OCI-LY7 (cell line): ENCODE measurements around the gene RPS6KB2.

ENCODE experiments used
- EZH2phosphoT487 ChIP-seq: fragments of 200-600 bp; sonication (generic); IDR thresholded peaks from 2 replicates; pipeline ENCODE4 v1.6.1; 2018; ENCODE audit warnings: low read depth, borderline replicate concordance, mild to moderate bottlenecking, mixed run types, antibody characterized with exemption, low read length, moderate library complexity, mixed read lengths
- TF ChIP-seq, protein P1 (sequence below): fragments of 200-600 bp; sonication (generic); conservative IDR thresholded peaks from 2 replicates; pipeline ENCODE4 v1.5.1; 2014; ENCODE audit warnings: mild to moderate bottlenecking, antibody characterized with exemption, low read length, moderate library complexity, mixed read lengths

DNA sequence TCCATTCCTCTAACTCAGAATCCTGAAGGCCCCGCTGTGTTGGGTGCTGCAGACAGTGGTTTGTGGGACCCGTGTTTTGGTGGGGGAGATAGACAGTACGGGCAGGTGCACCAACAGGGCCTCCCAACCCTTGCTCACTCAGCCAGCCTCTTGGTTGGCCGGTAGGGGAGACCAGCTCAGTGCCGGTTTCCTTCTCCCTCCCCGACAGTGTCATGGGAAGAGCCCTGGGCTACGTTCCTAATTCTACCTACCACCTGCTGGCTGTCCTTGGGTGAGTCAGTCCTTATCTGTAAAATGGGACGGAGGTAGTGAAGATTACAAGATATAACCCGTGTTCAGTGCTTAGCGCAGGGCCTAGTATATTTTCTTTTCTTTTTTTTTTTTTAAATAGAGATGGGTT lies 34.9 kb downstream of the RPS6KB2 start:
- TF ChIP-seq, protein P1, sequence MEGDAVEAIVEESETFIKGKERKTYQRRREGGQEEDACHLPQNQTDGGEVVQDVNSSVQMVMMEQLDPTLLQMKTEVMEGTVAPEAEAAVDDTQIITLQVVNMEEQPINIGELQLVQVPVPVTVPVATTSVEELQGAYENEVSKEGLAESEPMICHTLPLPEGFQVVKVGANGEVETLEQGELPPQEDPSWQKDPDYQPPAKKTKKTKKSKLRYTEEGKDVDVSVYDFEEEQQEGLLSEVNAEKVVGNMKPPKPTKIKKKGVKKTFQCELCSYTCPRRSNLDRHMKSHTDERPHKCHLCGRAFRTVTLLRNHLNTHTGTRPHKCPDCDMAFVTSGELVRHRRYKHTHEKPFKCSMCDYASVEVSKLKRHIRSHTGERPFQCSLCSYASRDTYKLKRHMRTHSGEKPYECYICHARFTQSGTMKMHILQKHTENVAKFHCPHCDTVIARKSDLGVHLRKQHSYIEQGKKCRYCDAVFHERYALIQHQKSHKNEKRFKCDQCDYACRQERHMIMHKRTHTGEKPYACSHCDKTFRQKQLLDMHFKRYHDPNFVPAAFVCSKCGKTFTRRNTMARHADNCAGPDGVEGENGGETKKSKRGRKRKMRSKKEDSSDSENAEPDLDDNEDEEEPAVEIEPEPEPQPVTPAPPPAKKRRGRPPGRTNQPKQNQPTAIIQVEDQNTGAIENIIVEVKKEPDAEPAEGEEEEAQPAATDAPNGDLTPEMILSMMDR, result no peak
- TF ChIP-seq EZH2phosphoT487, result no peak
